GM21717 (cell line): ENCODE data around the gene SNX3.
"Not testable (repeated sequence)": the region's sequence is repeated elsewhere in the genome, so short reads cannot be mapped to it uniquely, and the experiment has no call there.

Source experiments
- ATAC-seq: cut with Tn5 transposase; IDR thresholded peaks from one replicate; pipeline ENCODE4 v1.9.1; 2021; ENCODE audit warnings: mild to moderate bottlenecking, moderate library complexity; ENCODE audit not compliant: unreplicated experiment

The SNX3 gene

GRCh38 chr6:108260809-108261569 lies at the start of gene SNX3:
Gene SNX3 (minus strand): TSS chr6:108261040. CDS start chr6:108260921, 119 bp downstream.
- peak; percentile 89 for ATAC-seq

GRCh38 chr6:108309844-108310243 lies 49.0 kb upstream of the SNX3 start:
- no peak for ATAC-seq

- ATAC-seq: not testable (repeated sequence)
Observed at GRCh38 chr6:108308641-108309040, 47.8 kb upstream of the SNX3 start.

- ATAC-seq: no peak
Observed at GRCh38 chr6:108304646-108305045, 43.8 kb upstream of the SNX3 start.

GRCh38 chr6:108302386-108302785 lies 41.5 kb upstream of the SNX3 start:
- no peak for ATAC-seq

GRCh38 chr6:108295676-108296075 lies 34.8 kb upstream of the SNX3 start:
- no peak for ATAC-seq

GRCh38 chr6:108294727-108295625 lies 34.1 kb upstream of the SNX3 start, which contains the start of gene AFG1L:
Gene AFG1L (plus strand): TSS chr6:108295054. CDS start chr6:108295080, 26 bp downstream.
- peak; percentile 87 for ATAC-seq

GRCh38 chr6:108294297-108294726 lies 33.5 kb upstream of the SNX3 start:
- peak; percentile 23 for ATAC-seq

- ATAC-seq: no peak
Observed at GRCh38 chr6:108293527-108294296, 32.9 kb upstream of the SNX3 start.

- ATAC-seq: not testable (repeated sequence)
Observed at GRCh38 chr6:108292561-108292960, 31.7 kb upstream of the SNX3 start.

GRCh38 chr6:108291091-108291490 lies 30.3 kb upstream of the SNX3 start:
- no peak for ATAC-seq

- no peak for ATAC-seq
Observed at GRCh38 chr6:108288742-108289141, 27.9 kb upstream of the SNX3 start.

- ATAC-seq: no peak
Observed at GRCh38 chr6:108287373-108287772, 26.5 kb upstream of the SNX3 start.

GRCh38 chr6:108286366-108286765 lies 25.5 kb upstream of the SNX3 start:
- ATAC-seq: no peak

GRCh38 chr6:108285381-108285780 lies 24.5 kb upstream of the SNX3 start:
- ATAC-seq: no peak

- no peak for ATAC-seq
Observed at GRCh38 chr6:108277831-108278230, 17.0 kb upstream of the SNX3 start.

- no peak for ATAC-seq
Observed at GRCh38 chr6:108277295-108277694, 16.5 kb upstream of the SNX3 start.

GRCh38 chr6:108275976-108276375 lies 15.1 kb upstream of the SNX3 start:
- no peak for ATAC-seq

GRCh38 chr6:108274546-108274945 lies 13.7 kb upstream of the SNX3 start:
- no peak for ATAC-seq

GRCh38 chr6:108269955-108270354 lies 9.1 kb upstream of the SNX3 start:
- ATAC-seq: not testable (repeated sequence)

GRCh38 chr6:108268845-108269244 lies 8.0 kb upstream of the SNX3 start:
- ATAC-seq: no peak
